WTC11 (cell line): ENCODE data around the gene BMF.

Source experiments
- FOXP1 ChIP-seq: sonication (generic); formaldehyde crosslinking; IDR thresholded peaks from 2 replicates; pipeline ENCODE4 v1.8.0; 2022; ENCODE audit warnings: missing genetic modification reagents, mild to moderate bottlenecking, moderate library complexity, borderline replicate concordance
- TEAD4 ChIP-seq: sonication (generic); formaldehyde crosslinking; IDR thresholded peaks from 2 replicates; pipeline ENCODE4 v1.8.0; 2022; ENCODE audit warnings: mild to moderate bottlenecking, missing genetic modification reagents
- ZNF423 ChIP-seq: fragments of 250-450 bp; sonication (Bioruptor Pico); IDR thresholded peaks from 2 replicates; pipeline ENCODE4 v2.1.2; 2022; ENCODE audit warnings: mild to moderate bottlenecking, moderate library complexity
- TF ChIP-seq, protein P1 (sequence below): fragments of 200-600 bp; IDR thresholded peaks from 2 replicates; pipeline ENCODE4 v1.8.0; 2022; ENCODE audit warnings: antibody characterized with exemption
- TF ChIP-seq, protein P2 (sequence below): sonication (generic); formaldehyde crosslinking; conservative IDR thresholded peaks from 2 replicates; pipeline ENCODE4 v1.8.1; 2022; ENCODE audit warnings: mild to moderate bottlenecking, missing genetic modification reagents

DNA sequence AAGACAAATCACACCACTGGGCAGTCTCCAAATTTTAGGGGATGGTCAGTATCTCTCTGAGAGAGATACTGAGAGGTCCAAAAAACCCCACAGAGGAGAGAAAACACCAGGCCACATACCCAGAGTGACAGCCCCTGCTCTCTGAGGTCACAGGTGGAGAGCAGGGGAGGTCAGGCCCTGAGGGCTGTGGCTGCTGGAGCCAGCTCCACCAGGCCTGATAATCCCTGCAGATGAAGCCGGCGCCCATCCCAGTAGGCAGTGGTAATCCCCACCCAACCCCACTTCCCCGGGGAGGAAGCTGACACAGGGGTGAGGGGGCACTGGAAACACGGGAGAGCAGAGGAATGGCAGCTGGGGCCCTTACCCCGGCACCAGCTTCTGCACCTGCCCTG, 38.5 kb downstream of the BMF start:
- TF ChIP-seq, protein P1, sequence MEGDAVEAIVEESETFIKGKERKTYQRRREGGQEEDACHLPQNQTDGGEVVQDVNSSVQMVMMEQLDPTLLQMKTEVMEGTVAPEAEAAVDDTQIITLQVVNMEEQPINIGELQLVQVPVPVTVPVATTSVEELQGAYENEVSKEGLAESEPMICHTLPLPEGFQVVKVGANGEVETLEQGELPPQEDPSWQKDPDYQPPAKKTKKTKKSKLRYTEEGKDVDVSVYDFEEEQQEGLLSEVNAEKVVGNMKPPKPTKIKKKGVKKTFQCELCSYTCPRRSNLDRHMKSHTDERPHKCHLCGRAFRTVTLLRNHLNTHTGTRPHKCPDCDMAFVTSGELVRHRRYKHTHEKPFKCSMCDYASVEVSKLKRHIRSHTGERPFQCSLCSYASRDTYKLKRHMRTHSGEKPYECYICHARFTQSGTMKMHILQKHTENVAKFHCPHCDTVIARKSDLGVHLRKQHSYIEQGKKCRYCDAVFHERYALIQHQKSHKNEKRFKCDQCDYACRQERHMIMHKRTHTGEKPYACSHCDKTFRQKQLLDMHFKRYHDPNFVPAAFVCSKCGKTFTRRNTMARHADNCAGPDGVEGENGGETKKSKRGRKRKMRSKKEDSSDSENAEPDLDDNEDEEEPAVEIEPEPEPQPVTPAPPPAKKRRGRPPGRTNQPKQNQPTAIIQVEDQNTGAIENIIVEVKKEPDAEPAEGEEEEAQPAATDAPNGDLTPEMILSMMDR = no peak
- TF ChIP-seq FOXP1 (CRISPR knock-in tag) = no peak
- TF ChIP-seq ZNF423 (CRISPR knock-in tag) = no peak
- TF ChIP-seq TEAD4 (CRISPR knock-in tag) = no peak
- TF ChIP-seq, protein P2, sequence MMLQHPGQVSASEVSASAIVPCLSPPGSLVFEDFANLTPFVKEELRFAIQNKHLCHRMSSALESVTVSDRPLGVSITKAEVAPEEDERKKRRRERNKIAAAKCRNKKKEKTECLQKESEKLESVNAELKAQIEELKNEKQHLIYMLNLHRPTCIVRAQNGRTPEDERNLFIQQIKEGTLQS (CRISPR knock-in tag) = no peak
